Right forelimb (tissue), 1 donor: ENCODE data around the gene AAGAB.
"Not testable (repeated sequence)": the region's sequence is repeated elsewhere in the genome, so short reads cannot be mapped to it uniquely, and the experiment has no call there.

ENCODE experiments used
- DNase-seq: peaks from one replicate; pipeline ENCODE4 v3.0.0-alpha.2; 2018

Gene AAGAB, protein sequence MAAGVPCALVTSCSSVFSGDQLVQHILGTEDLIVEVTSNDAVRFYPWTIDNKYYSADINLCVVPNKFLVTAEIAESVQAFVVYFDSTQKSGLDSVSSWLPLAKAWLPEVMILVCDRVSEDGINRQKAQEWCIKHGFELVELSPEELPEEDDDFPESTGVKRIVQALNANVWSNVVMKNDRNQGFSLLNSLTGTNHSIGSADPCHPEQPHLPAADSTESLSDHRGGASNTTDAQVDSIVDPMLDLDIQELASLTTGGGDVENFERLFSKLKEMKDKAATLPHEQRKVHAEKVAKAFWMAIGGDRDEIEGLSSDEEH

DNA sequence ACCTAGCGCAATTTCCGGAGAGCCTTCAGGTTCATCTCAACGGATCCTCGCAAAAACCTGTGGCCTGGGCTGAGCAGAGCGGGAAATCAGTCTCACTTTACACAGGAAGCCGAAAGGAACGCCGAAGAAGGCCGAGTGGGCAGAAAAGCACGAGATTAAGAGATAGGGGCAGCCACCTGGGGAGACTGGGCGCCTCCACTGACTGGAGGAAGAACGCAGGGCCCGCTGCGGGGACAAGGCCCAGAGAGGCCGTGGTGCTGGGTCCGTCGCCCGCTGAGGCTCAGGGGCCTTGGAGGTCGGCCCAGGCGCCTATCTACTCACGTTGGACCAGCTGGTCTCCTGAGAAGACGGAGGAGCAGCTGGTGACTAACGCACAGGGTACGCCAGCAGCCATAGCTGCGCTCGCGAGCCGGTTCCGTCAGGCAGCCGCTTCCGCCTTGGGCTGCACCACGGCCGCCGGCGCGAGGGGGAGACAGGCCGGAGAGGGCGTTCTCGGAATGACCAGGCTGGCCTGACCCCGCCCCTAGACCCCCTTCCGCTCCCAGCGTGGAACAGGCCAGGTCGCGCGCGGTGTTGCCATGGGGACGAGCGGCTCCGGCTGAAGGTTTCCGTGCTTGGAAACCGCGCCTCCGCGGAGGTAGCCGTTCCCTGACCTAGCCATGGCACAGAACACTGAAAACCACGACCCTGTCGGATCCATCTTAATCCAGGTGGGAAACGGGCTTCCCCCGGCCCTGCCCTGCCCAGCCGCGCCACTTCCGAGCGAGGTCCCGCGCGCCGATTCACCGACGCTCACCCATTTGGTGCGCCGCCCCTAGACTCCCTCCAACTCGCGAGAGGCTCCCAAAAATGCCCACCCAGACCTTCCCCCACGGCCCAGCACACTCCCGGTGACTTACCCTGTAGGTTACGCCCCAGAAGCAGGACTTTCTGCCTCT, at the start of gene AAGAB, which contains the start of gene IQCH:
Gene AAGAB, minus strand, starts transcription at position 424 of the 938 bp plus-strand sequence. Its CDS starts 30 bp downstream, at position 394.
Gene IQCH, plus strand, starts transcription at position 549 of the 938 bp plus-strand sequence. Its CDS starts 111 bp downstream, at position 660.
- peak; percentile 100 for DNase-seq

DNA sequence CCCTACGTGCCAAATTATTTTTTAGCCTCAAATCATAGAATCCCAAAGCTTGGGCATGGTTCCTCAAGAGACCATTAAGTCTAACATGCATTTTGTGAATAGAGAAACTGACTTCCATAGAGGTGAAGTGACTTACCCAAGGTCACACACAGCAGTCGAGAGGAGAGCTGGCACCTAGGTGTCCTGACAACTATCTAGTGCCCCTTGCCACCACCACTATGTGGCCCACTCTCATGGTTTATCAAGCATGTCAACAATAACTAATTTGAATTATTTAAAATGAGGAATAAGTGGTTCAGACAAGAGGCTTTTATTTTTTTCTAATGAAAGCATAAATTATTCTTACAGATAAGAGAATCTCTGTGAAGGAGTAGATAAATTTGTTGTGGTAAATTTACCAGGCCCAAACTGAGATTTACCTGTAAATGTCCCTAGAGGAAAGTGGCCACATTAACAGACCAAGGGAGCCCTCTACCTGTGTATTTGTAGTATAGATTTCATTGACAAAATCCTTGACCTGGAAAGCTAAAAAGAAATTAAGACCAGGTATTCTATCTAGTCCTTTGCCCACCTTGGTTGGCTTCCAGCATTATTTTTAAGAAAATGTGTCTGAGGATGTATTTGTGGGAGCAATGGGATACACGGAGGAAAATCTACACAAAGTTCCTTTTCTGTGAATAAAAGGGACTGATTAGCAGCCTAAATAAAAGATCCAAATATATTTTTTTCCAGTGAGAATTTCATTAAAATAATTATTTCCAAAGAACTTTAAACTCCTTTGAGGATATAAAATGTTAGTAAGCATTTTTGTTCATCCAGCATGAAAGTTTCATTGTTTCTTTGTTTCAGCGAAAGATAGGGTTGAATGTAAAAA, 49.3 kb upstream of the AAGAB start:
- no peak for DNase-seq

DNA sequence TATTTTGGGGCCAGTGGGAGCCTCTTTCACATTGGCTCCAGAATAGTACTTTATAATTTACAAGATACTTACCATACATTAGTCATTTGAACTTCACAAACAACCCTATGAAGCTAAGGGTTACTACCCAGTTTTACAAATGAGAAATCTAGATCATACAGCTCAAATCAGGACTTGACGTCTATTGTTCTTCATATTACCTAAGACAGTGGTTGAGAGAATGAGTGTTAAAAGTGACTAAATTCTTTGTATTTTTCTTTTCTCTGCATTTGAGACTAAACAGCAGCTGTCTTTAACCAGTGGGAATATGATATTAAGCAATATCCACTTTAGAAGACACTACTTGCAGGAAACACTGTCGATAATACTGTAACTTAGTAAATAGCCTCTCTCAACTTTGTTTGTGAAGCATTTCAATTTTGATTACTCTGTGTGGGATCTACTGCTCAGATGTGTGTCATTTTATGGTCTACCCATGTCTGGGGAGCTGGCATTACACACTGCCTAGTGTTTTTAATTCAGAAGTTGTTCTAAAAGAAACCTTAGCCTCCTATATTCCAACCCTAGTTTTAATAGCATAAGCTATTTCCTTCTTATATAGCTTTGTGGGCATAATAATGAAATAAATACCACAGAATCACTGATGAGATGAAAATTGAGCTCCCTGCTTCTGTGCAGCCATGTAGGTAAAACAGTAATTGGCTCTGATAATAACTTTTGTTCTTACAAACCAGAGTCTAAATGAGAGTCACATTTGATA, 46.0 kb upstream of the AAGAB start:
- DNase-seq: no peak

DNA sequence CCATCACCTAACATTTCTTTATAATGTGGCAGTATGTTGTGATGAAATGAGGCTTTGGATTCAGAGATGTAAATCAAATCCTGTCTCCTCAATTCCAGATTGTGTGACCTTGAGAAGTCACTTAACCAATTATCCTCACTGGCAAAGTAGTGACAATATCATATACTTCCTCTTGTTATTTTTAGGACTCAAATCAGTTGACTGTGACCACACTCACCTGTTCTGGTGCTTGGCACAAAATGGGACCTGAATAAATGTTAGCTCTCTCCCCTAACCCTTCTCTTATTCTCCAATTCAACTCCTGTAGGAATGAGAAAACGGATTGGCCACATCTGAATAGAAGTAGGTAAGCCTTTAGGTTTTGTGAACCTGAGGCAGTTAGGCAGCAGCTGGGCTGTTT, 42.2 kb upstream of the AAGAB start:
- no peak for DNase-seq

DNA sequence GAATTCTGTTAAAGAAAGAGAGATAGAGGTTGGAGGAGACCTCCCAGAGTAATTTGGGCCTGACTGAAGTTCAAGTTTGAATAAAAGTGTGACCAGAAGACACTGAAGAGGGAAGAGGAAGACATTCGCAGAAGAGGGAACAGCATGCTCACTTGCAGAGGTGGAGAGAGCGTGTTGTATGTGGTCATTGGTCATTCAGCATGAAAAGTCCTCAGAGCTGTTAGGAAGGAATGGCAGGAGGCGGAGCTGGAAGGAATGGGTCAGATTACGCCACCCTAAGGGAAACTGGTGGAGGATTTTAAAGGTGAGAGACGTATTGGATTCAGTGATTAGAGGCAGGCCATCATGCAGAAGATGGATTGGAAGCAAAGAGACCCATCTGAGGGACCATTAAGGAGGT, 41.7 kb upstream of the AAGAB start:
- DNase-seq: no peak

DNA sequence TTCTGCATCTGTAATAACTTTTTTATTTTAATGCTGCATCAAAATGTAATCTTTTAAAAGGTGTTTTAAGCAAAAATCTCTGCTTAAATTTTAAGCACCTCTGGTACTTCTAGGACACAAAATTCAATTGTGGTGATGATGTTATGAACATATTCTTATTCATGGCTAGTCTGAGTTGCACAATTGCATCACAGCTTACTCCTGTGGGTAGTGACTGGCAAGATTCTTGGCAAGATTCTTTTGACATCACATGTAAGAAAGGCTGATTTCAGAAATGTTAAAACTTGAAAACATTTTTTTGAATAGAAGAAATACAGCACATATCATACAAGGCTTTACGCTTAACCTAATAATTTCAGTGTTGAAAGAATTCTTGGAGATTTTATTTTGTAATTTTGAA, 35.9 kb upstream of the AAGAB start:
- no peak for DNase-seq

DNA sequence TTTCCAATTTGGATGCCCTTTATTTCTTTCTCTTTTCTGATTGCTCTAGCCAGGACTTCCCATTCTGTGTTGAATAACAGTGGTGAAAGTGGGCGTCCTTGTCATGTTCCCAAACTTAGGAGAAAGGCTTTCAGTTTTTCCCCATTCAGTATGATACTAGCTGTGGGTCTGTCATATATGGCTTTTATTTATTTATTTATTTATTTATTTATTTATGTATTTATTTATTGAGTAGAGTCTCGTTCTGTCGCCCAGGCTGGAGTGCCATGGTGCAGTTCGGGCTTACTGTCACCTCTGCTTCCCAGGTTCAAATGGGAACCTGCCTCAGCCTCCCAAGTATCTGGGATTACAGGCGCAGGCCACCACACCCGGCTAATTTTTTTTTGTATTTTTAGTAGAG, 31.9 kb upstream of the AAGAB start:
- DNase-seq: not testable (repeated sequence)

DNA sequence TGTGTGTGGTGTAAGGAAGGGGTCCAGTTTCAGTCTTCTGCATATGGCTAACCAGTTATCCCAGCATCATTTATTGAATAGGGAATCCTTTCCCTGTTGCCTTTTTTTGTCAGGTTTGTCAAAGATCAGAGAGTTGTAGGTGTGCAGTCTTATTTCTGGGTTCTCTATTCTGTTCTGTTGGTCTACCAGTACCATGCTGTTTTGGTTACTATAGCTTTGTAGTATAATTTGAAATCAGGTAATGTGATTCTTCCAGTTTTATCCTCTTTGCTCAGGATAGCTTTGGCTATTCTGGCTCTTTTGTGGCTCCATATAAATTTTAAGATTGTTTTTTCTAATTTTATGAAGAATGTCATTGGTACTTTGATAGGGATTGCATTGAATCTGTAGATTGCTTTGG, 31.2 kb upstream of the AAGAB start:
- DNase-seq: not testable (repeated sequence)

DNA sequence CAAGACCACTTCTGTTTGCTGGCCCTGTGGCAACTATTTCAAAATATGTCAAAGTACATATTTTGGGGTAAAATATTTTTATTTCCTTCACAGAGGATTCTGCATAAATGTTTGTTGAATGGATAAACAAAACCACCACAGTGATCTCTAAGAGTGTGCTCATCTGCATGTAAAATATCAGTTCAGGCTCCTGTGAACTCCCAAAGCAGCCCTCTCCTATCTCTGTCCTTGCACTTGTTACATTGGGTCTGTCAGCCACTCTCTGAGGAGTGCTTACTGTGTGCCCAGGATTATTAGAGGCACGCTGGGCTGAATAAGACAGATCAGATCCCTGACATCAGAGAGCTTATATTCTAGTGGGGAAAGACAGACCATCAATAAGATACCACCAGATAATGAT, 27.3 kb upstream of the AAGAB start:
- no peak for DNase-seq

DNA sequence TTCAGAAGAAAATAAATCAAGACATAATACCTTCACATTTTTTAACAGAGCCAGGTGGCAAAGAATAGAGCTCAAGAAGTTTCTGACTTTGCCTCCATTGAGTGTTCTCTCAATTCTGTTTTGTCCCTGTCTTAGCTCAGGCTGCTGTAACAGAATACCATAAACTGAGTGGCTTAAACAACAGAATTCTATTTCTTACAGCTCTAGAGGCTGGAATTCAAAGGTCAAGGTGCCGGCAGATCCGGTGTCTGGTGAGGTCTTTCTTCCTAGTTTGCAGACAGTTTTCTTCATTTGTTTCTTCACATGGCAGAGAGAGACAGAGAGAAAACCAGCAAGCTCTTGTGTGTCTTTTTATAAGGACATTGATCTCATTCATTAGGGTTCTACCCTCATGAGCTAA, 25.8 kb upstream of the AAGAB start:
- no peak for DNase-seq

DNA sequence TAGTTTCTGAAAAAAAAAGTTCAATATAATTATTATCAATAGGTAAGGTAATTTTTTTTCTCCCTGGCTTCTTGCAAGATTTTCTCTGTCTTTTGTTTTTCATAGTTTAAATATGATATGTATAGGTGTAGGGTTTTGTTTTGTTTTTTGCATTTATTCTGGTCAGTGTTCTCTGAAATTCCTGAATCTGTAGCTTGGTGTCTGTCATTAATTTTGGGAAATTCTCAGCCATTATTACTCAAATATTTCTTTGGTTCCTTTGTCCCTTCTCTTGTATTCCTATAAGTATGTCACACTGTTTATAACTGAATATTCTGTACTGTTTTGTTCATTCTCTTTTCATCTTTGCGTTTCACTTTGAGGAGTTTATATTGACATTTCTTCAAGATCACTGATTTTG, 22.2 kb upstream of the AAGAB start:
- no peak for DNase-seq

DNA sequence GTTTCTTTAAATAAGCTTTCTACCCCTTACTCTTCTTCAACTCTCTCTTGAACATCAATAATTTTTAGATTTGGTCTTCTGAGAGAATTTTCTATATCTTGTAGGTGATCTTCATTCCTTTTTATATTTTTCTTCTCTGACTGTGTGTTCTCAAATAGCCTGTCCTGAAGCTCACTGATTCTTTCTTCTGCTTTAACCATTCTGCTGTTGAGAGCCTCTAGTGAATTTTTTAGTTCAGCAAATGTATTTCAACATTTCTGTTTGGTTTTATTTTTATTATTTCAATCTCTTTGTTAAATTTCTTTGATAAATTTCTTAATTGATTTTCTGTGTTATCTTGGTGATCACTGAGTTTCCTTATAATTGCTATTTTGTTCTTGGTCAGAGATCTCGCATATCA, 19.8 kb upstream of the AAGAB start:
- no peak for DNase-seq

DNA sequence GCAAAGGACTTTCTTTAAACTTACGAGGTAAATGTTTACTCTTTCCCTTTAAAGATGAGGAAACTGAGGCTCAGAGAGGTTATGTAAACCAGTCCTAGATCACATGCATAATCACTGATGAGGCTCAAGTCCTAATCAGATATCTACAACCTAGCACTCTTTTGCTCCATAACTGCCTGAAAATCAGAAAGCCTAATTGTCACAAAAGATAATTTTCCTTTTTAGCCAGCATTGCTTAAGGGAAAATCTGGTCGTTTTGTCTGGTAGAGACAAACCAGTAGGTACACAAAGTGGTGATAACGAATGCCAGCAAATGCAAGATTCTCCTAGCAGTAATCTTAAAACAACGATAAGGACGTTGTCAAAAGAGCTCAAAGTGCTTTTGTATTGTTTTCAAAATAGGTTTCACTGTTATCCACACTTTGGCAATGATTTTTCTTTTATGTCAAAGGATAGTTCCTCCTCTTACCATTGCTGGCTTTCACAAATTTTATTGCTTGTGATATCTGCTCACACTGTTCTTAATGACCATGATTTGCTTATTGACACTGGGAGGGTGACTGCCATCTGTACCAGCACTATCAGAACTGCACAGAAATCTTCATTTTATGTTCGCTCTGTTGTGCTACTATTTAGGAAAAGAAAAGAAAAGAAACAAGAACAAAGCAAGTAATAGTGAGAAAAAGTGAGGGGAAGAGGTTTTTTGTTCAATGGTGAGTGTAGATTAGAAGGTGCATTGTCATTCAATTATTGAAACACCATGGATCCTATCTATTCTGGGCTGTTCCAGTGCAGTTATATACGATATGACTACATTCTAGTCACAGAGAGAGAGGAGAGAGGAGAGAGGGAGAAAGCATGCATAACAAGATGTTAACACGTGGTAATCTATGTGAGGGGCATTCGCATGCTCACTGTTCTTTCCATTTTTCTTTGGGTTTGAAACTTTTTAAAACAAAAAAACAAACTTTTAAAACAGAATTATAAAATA, 13.8 kb upstream of the AAGAB start:
- no peak for DNase-seq

DNA sequence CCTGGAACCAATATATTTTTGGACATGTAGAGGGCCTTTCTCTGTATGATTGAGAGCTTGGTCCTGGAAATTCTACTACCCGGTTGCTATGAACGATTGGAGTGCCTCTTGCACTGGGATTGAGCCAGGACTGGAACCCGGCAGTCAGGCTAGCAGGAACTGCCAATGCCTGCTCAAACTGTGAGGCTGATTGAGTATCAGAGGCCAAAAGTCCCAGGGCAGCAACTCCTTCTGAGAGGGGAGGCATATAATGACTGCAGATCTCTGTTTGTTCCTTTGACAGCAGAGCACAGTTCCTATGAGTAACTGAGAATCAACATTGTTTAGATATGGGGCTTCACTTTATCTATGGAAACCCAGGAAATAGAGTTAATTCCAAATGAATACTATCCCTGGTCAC, 13.0 kb upstream of the AAGAB start:
- DNase-seq: no peak

DNA sequence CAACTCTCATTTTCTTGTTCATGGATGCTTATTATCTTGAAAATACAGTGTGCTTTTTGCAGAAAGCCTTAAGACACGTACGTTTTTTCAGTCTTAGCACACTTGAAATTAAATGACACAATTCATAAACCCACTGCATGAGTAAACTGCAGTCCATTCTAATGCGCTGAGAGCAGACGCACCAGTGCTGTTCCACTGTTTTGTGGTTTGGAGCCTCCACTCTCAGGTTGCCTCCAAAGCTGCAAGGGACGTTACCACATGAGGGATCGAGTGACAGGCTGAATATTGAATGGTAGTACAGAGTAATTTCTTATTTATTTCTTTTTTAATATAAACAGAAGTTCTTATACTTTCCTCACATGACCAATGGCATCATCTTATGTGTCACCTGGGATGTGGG, 12.4 kb upstream of the AAGAB start:
- DNase-seq: no peak

DNA sequence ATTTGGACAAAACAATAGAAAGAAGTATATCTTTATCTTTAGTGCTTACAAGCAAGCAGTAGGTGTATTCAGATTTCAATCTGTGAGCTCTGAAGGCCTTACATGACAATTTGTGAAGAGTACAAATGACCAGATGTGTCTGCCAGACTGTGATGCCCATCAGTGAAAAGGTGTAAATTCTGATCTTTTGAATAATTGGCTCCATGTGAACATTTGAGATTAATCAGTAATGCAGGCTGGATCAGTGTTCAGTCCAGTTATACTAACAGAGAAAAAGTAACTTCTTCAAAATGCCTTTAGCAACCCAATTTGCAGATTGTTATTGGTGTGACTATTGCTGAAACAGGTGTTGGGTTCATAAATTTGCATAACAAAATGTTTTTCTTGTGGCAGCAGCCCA, 5.3 kb upstream of the AAGAB start:
- DNase-seq: no peak

DNA sequence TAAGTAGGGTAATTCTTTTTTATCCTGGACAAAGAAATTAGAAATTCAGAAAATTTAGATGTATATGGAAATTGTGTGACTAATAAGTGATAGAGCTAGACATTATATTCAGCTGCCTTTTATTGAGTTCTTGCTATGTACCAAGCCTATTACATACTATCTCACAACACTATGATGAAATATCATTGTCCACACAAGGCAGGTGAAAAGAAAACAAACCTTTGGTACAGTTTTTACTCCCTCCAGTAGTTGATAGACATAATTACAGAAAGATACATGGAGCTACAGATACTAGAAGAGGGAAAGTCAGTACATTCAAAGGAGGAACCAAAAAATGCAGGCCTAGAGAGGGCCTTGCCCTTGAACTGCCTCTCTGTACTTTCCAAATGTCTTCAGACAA, 4.9 kb upstream of the AAGAB start:
- no peak for DNase-seq

DNA sequence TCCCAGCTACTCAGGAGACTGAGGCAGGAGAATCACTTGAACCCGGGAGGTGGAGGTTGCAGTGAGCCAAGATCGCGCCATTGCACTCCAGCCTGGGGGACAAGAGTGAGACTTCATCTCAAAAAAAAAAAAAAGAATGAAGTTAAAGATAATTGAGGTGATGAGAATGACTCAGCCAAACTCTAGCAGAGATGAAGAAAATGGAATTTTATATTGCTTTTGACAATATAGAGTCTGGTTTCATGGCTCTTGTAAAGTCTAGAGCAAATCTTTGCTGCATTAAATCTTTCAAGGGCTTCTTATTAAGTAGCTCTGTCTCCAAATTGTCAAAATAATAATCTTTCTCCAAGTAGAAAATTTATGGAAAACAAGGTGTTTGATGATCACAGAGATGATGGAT, 4.0 kb upstream of the AAGAB start:
- not testable (repeated sequence) for DNase-seq

DNA sequence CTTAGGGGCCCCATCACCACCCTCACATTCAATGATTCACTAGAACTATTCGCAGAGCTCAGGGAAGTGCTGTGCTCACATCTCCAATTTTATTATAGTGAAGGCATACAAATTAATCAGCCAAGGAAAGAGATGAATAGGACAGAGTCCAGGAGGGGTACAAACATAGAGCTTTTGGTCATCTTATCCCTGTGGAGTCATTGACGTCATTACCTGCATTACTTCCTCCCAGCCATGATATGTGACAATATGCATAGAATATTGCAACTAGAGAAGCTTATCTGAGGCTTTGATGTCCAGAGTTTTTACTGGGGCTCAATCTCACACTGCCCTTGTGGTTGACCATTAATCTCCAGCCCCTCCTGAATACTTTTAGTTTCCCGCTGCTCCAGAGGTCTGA, 1.6 kb upstream of the AAGAB start:
- DNase-seq: no peak

DNA sequence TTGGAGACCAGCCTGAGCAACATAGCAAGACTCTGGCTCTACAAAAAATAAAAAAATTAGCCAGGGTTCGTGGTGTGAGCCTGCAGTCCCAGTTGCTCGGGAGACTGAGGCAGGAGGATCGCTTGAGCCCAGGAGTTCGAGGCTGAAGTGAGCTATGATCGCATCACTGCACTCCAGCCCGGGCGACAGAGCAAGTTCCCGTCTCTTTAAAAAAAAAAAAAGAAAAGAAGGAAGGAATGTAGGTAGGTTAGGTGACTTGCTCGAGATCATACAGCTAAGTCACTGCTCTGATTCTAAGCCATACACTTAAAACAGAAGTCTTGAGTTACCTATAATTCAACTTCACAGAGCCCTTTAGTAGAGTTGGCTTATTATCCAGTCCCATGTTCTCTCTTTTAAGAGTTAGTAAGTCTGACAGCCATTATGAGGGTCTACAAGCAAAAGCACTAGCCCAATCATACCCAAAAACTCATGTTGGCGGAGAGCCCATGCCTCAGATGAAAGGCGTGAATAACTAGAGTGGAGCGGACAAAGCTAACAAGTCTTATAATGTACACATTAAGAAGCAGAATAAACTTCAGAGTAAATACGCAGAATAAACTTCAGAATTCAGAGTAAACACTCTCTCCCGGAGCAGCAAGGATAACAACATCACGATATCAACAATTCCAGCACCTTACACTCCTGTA, 768 bp downstream of the AAGAB start:
- DNase-seq: no peak
